GM19463 (cell line): ENCODE data around the gene FRMD8.
"Not testable (repeated sequence)": the region's sequence is repeated elsewhere in the genome, so short reads cannot be mapped to it uniquely, and the experiment has no call there.

Source experiments
- ATAC-seq: cut with Tn5 transposase; IDR thresholded peaks from one replicate; pipeline ENCODE4 v1.9.1; 2021; ENCODE audit warnings: mild to moderate bottlenecking, moderate library complexity; ENCODE audit not compliant: unreplicated experiment

FRMD8 gene

DNA sequence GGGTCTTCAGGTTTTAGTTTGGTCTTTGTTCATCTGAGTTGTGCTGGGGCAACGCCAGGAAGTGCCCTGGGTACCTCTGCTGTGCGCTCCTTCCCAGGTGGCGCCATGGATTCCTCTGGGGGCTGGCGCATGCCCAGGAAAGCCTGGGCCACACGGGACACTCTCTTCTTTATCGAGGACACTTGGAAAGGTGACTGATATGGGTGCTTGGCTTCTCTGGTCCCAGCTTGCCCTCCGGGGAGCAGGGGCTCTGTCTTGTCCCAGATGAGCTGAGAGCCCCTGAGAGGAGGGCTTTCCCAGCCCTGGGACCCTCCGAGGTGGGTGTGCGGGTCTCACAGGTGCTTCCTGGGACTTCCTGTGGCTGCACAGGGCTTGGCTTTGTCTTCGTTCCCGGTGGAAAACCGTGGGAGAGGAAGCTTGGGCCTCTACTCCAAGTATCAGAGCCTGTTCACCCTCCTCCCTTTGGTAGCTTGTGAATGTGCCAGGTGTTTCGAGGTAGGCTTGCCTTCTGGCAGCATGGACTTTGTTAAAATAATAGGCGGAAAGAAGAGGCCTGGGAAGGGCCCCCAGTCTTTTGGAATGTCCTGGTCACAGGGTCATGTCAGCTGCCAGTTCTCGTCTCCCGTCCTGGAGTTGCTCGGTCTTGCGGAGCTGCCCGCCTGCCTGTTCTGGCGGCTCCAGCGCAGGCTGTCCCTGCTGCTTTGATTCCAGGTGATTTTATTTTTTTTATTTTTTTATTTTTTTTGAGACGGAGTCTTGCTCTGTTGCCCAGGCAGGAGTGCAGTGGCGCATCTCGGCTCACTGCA is 26.0 kb downstream of the FRMD8 start:
- ATAC-seq, result no peak

DNA sequence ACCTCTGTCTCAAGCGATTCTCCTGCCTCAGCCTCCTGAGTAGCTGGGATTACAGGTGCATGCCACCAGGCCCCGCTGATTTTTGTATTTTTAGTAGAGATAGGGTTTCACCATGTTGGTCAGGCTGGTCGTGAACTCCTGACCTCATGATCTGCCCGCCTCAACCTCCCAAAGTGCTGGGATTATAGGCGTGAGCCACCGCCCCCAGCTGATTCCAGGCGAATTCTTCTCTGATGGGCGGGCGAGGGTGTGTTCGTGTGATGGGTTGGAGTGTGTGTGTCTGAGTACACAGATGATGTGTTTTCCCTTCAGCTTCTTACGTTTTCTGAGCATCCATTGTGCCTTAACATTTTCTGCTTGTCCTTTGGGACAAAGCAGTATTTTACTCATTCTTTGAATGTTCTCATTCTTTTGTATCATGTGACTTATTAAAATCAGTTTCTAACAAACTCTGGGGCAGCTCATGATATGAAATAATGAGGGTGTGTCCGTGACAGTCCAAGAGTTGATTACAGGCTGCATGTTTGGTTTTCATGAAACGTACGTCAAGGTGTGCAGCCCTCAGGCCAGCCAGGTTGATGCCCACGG is 26.7 kb downstream of the FRMD8 start:
- not testable (repeated sequence) for ATAC-seq

DNA sequence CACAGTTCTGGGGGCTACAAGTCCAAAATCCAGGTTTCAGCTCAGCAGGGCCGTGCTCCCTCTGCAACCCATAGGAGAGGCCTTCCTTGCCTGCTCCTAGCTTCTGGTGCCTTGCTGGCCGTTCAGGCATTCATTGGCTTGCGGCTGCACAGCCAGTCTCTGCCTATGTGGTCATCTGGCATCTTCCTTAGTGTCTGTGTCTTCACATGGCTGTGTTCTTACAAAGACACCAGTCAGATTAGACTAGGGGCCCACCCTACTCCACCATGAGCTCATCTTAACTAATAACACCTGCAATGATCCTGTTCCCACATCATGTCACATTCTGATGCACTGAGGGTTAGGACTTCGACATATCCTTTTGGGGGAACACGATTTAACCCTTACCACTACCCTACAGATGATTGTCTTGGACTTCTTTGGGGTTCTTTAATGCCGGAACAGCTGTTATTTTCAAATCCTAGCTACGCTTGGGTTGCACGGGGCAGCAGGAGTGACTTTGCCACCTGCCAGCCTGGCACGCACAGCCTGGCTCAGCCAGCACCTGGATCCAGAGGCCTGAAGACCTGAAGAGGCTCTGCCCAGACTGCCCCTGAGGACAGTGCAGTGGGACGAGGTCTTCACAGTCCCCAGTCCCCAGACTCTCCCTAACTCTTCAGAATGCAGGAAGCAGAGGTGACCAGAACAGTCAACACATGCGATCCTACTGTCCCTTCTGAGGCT is 28.5 kb downstream of the FRMD8 start:
- ATAC-seq, result no peak

DNA sequence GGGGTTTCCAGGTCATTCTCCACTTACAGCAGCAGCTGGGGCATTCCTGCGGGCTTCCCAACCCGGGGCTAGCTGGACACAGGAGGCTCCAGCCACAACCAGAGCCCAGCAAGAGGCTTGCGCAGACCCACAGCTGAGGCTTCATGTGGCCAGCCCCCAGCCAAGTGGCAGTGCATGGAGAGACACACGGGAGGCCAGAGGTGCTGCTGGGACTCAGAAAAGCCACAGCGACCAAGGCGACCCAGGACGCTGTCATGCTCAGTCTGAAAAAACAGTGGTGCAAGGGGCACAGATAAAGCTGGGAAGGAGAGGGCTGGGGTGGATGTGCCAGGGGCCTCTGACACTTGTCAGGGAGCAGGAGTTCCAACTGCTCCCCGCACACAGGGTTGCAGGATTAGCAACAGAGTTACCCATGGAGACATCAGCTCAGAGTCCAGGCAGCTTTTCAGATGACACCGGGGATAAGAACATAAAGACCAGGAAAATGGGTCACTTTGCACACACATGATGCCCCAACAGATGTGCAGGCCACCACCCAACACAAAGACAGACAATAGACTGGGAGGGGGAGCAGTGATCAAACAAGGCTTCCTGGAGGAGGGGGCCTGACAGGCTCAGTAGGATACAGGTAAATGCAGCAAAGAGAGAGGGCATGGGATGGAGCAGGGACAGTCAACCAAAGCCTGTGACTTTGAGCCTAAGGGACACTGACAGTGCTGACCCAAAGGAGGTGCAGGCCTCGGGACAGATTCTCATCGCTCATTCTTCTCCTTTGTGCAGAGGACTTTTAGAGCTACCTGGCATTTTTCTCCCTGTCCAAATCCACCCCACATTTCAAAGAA is 29.3 kb downstream of the FRMD8 start:
- no peak for ATAC-seq

DNA sequence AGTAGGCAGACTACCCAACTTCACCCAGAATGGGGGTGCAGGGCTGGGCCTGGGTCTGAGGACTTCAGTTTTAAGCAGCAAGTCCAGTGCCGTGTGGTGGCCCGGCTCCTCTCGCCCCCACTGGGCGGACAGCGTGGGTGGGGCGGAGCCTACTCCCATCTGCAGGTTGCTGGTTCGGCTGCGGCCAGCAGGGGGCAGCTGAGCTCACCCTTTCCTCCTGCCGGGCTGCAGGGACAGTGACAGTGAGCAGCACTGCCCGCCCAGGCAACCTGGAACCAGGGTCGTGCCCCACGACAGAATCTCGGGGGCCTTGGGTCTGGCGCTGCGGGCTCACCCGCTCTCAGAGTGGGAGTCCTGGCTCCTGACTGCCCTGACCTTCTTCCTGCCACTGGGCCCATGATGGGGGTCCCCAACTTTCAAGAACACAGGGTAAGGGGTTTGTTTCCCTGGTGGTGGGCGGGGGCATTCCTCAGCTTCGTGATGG is 29.9 kb downstream of the FRMD8 start:
- peak; percentile 29 for ATAC-seq

DNA sequence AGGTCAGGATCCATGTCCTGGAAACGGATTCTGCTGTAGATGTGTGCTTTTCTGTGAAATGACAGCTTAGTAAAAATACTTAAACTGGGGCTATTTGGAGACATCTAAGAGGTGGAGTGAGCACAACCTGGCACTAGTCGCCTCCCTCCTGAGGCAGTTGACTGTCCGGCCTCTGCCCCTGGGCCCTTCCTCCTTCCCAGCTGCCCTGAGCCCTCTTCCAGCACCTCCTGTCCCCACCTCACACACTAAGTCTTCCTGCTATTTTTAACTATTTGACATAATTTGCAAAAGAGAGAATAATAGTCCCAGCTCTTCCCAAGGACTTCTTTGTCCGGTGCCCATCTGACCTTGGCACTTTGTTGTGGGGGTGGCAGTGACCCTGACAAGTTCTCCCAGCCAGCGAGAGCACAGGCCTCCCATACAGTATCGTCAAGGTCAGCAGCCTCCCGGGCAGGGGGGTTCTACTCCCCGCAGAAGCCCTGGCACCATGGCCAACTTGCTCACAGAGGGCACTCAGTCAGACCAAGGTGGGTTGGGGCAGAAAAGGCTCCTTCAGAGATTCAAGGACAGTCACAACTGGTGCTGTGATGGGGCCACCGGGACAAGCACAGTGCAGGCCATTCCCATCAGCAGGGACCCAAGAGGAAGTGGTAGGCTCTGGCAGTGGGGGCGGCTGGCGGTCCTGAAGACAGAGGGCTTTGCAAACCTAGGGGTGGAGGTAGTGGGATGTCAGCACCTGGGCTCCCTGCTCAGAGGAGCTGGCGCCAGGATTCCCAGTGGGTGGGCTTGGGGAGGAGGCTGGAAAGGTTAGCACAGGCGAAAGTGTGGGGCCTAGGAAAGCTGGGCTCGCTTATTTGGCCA is 30.6 kb downstream of the FRMD8 start:
- ATAC-seq, result no peak

DNA sequence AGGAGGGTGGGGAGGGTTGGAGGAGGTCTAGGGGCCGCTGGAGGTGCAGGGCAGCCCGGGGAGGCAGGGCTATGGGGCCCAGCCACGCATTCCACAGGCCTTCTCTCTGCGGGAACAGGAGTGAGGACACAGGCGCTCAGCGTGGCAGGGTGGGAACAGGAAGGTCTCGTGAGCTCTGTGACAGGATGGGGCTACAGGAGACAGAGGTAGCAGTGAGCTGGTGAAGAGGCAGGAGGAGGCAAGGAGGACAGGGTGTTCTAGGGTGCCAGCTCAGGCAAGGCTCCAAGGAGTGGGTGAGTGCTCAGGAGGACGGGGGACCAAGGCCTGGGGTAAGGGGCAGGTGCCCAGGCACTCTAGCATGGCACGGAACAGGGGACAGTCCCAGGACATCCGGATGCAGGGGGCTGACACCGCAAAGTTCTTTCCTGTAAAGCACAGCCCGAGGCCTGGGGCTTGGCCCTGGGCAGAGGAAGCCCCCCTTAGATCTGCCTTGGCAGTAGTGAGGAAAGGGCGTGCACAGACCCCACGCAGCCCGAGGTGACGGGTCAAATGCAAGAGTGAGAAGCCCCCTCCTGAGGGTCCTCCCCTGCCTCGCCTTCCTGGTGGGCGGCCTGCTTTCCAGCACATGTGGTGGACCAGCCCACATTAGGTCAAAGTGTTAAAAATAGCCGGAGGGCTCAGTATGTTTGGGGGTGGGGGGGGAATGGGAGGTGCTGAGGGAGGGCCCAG is 31.4 kb downstream of the FRMD8 start:
- ATAC-seq, result no peak

DNA sequence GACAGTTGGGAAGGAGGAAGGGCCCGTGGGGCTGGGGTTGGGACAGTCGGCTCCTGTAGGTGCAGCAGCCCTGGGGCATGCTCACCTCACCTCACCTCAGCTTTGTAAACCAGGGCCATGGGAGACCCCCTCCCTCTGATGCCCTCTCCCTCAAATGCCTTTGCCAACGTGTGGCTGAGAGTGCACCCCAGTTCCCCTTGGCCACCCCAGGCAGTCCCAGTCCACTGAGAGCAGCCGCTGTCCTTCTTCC is 31.9 kb downstream of the FRMD8 start:
- ATAC-seq, result no peak

DNA sequence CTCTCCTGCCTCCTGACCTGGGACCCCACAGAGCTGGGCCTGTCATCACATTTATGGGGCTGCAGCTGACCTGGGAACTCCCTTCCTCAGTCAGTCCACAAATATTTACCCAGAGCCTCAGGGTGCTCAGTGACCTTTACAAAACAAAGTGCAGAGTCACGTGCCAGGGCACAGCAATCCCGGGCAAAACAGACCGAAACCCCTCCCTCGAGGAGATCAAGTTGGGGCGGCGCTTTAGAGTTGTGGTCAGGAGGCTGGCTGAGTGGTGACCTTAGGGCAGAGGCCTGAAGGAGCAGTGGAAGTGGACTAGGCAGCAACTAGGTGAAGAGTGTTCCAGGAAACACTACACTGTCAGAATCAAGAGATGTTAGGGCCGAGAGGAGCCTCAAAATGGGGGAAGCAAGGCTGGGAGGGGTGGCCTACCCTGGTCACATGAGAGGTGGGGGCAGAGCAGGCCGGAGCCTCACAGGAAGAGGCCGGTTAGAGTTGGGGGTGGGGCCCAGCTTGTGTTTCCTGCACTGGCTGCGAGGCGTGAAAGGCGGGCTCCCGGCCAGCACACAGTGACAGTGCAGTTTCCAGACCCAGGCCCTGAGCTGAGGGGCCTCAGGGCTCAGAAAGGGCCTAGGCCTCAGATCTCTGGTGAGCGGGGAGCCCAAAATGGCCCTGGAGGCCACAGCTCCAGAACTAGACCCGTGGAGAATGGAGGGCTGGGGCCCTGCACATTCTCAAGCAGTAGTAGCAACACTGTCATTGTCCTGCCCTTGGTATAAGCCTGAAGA is 32.4 kb downstream of the FRMD8 start:
- peak; percentile 35 for ATAC-seq

DNA sequence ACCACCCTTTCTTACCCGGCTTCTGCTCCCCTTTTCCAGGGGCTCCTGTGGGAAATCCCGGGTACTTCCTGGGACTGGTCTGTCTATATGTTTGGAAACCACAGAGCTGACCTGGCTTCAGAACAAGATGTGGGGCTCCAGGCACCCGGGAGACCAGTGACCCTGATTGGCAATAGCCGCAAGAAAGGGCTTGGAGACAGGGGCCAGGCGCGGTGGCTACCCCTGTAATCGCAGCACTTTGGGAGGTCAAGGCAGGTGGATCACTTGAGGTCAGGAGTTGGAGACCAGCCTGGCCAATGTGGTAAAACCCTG is 33.0 kb downstream of the FRMD8 start:
- no peak for ATAC-seq

DNA sequence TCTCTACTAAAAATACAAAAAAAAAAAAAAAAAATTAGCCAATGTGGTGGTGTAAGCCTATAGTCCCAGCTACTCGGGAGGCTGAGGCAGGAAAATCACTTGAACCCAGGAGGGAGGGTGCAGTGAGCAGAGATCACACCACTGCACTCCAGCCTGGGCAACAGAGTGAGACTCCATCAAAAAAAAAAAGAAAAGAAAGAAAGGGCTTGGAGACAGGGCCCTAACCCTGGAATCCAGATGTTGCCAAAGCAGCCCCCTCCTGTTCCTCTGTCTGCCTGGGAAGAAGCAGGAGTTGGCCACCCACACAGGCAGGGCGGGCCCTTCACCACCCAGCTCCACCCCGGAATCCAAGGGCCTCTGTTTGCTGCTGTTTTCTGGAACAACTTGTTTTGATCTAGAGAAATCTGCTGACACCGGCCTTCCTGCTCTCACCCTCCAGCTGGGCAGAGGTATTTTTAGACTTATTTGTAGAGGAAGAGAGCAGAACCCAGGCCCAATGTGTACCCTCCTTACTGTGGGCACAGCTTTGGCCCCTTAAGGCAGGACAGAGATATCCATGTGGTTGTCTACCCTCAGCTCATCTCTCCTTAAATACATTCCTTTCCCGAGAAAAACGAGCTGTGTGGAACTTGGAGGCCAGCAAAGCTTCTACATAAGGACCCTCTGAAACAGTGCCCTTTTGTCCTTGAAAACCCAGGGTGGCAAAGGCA is 33.5 kb downstream of the FRMD8 start:
- ATAC-seq, result no peak

DNA sequence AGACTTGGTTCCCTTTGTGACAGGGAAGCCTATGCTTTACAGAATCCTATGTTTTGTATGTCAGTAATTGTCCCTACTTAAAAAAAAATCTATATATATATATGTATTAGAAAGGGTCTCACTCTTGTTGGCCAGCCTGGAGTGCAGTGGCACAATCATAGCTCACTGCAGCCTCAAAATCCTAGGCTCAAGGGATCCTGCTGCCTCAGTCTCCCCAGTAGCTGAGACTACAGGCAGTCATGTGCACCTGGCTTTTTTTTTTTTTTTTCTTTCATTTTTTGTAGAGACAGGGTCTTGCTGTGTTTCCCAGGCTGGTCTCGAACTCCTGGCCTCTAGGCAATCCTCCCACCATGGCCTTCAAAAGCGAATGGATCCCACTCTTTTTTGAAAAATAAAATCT is 34.1 kb downstream of the FRMD8 start:
- ATAC-seq, result no peak

DNA sequence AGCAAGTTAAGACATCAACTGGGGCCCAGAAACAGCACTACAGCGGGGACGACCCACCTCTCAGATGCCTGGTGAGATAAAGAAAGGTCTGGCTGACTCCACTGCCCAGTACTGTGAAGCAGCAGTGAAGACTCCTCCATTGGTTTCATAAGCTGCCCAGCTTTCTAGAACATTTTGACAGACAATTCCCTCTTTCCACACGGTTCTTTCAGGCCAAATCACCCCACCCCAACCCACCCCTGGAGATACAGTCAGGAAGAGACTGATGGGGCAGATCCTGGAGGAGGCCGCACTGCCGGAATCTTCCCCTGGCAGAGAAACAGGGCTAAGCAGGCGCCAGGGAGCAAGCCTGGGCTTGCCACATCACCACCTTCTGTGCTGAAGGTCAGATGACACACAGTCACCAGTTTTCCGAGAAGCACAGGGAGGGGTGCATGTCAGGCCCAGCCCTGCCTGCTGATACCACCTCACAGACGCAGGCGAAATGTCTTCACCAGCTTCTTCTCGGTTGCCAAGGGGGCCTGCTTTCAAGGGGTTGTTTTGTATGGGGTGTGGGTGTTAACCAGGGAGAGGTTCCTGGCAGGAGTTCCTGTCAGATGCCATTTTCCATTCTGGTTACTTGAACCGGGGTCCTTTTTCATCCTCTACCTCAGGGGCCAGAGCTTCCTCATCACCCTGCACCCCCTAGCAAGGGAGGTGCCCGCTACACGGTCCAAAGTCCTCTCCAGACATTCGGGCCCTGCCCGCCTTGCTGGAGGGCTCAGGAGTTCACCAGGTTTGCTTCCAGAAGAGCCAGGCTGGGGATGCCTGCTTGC is 34.7 kb downstream of the FRMD8 start:
- no peak for ATAC-seq

DNA sequence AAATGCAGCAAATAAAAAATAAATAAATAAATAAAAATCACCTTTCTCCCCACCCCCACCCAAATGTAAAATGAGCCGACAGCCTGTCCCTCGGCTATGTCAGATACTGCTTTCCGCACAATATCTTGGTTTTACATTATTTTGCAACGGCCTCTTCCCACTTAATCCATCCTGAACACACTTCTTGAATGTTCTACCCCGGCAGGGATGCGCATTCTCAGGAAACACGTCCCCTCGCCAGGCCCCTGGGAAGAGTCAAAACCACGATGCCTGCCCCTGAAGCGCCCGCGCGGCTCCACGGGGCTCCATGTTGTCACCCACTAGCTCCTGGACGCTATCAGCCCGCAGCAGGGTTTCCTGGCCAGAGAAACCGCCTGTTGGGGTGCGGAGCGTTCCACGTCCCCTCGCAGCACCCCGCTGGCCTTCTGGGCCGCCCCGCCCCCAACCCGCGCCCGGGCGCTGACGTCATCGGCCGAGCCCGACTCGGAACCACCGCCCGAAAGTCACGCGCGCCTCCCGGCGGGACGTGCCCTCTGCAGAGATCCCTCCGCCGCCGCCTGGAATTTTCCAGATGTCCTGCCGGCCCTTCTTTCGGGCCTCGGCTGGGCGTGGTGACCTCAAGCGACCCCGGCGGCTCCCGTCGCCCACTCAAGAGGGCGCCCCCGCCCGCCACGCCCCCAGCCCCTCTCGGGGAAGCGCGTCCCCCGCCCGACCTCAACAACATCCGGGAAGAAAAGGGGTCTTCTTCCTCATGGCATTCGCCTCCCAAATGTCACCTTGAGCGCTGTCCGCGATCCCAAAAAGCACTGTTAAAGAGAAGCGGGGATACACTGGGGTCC is 35.6 kb downstream of the FRMD8 start:
- peak; percentile 22 for ATAC-seq

DNA sequence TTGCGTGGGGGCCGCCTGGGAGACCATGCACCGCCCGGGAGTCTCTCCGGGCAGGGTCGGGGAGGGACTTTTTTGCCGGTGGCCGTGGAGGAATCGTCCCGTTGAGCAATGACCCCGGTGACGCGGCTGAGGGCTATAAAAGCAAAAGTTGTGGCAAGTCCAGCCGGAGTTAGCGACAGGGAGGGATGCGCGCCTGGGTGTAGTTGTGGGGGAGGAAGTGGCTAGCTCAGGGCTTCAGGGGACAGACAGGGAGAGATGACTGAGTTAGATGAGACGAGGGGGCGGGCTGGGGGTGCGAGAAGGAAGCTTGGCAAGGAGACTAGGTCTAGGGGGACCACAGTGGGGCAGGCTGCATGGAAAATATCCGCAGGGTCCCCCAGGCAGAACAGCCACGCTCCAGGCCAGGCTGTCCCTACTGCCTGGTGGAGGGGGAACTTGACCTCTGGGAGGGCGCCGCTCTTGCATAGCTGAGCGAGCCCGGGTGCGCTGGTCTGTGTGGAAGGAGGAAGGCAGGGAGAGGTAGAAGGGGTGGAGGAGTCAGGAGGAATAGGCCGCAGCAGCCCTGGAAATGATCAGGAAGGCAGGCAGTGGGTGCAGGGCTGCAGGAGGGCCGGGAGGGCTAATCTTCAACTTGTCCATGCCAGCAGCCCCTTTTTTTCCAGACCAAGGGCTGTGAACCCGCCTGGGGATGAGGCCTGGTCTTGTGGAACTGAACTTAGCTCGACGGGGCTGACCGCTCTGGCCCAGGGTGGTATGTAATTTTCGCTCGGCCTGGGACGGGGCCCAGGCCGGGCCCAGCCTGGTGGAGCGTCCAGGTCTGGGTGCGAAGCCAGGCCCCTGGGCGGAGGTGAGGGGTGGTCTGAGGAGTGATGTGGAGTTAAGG is 36.4 kb downstream of the FRMD8 start, which contains the start of gene NEAT1:
Gene NEAT1 (plus strand): TSS at position 166 of the 883 bp plus-strand sequence.
- no peak for ATAC-seq
